ENCODE results near the gene SLC25A5. TPM values are rescaled to one million over a fixed set of nuclear protein-coding genes. Genes with fewer than 3 reads are reported as not detected.

SLC25A5 gene
- total RNA-seq, 4 donors from 2014 or later = 366 to 1,287 (median 800) TPM

GRCh38 chrX:119453202-119453601 lies 15.0 kb upstream of the SLC25A5 start:
- H3K4me1 ChIP-seq = no peaks in the 10 kb centered on the region
- no peaks in the 10 kb centered on the region for H3K27me3 ChIP-seq
- TF ChIP-seq CTCF (IDR thresholded peaks at IDR 0.05) = no peak
- TF ChIP-seq POLR2A (IDR thresholded peaks at IDR 0.05) = no peak
- no peak overlapping the region for H3K4me3 ChIP-seq
- no peaks in the 10 kb centered on the region for H3K9me3 ChIP-seq
- no peak overlapping the region for H3K27ac ChIP-seq
- no peak for DNase-seq
- peaks cover 0 to 4% (median 0%) of the 10 kb centered on the region in 3 donors for H3K36me3 ChIP-seq

- H3K4me1 ChIP-seq = no peaks in the 10 kb centered on the region
- no peak for TF ChIP-seq CTCF (IDR thresholded peaks at IDR 0.05)
- TF ChIP-seq POLR2A (IDR thresholded peaks at IDR 0.05) = no peak
- no peaks in the 10 kb centered on the region for H3K27me3 ChIP-seq
- no peaks in the 10 kb centered on the region for H3K9me3 ChIP-seq
- H3K27ac ChIP-seq = peak overlapping the region in 2 of 4 donors; percentile 45 to 74
- DNase-seq = no peak
- H3K36me3 ChIP-seq = peaks cover 0 to 4% (median 0%) of the 10 kb centered on the region in 3 donors
- H3K4me3 ChIP-seq = no peak overlapping the region
Measured at GRCh38 chrX:119455264-119455663, 13.0 kb upstream of the SLC25A5 start.

GRCh38 chrX:119459181-119459580 lies 9.1 kb upstream of the SLC25A5 start:
- no peak for DNase-seq
- TF ChIP-seq CTCF (IDR thresholded peaks at IDR 0.05) (no peak), POLR2A (IDR thresholded peaks at IDR 0.05) (no peak)

GRCh38 chrX:119465555-119465954 lies 2.7 kb upstream of the SLC25A5 start:
- TF ChIP-seq POLR2A (IDR thresholded peaks at IDR 0.05) = no peak
- TF ChIP-seq CTCF (IDR thresholded peaks at IDR 0.05) = no peak
- H3K36me3 ChIP-seq = peaks cover 0 to 9% (median 0%) of the 10 kb centered on the region in 3 donors
- no peaks in the 10 kb centered on the region for H3K4me1 ChIP-seq
- no peaks in the 10 kb centered on the region for H3K9me3 ChIP-seq
- no peak for DNase-seq
- no peak overlapping the region for H3K4me3 ChIP-seq
- no peaks in the 10 kb centered on the region for H3K27me3 ChIP-seq
- H3K27ac ChIP-seq = no peak overlapping the region

More at GRCh38 chrX:119459181-119459580, 9.1 kb upstream of the SLC25A5 start:
- no peaks in the 10 kb centered on the region for H3K27me3 ChIP-seq
- H3K36me3 ChIP-seq = no peaks in the 10 kb centered on the region
- no peaks in the 10 kb centered on the region for H3K4me1 ChIP-seq
- H3K9me3 ChIP-seq = no peaks in the 10 kb centered on the region
- H3K4me3 ChIP-seq = no peak overlapping the region
- H3K27ac ChIP-seq = no peak overlapping the region

GRCh38 chrX:119466970-119467369 lies 1.3 kb upstream of the SLC25A5 start:
- Histone ChIP-seq H3K27ac (peak overlapping the region in 2 of 4 donors; percentile 99 to 100), H3K36me3 (peaks cover 0 to 20% (median 0%) of the 10 kb centered on the region in 3 donors)

More at GRCh38 chrX:119466970-119467369, 1.3 kb upstream of the SLC25A5 start:
- no peak for DNase-seq
- H3K4me3 ChIP-seq = no peak overlapping the region
- TF ChIP-seq CTCF (IDR thresholded peaks at IDR 0.05) (no peak), POLR2A (IDR thresholded peaks at IDR 0.05) (no peak)
- no peaks in the 10 kb centered on the region for H3K4me1 ChIP-seq
- H3K27me3 ChIP-seq = no peaks in the 10 kb centered on the region
- H3K9me3 ChIP-seq = no peaks in the 10 kb centered on the region

Data from Peyer's patch (tissue), 4 donors.